ENCODE measurements around the gene ARHGEF16.

Gene ARHGEF16

DNA sequence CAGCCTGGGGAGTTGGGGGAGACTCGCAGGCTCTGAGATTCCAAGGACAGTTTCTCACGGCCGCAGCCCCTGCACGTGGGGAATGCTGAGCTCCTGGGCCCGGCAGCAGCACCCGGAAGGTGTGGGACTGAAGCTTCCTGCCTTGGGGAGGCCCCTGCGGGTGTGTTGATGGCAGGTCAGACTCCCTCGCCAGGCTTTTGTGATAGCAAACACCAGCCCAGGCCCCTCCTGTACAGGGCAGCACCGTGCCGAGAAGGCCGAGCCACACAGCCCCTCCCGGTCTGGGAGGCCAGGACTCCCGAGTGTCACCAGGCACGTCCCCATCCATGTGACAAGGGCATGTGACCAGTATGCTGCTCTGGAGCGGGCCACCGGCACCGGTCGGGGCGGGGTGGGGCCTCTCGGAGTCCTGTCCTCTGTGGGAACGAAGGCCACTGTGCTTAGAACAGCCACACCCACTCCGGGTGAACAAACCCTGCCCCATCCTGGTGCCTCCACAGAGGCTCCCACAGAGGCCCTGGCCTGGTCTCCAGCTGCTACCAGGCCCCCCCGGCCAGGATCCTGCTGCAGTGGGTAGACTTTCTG lies 31.1 kb upstream of the ARHGEF16 start:
- DNase-seq = no peak

DNA sequence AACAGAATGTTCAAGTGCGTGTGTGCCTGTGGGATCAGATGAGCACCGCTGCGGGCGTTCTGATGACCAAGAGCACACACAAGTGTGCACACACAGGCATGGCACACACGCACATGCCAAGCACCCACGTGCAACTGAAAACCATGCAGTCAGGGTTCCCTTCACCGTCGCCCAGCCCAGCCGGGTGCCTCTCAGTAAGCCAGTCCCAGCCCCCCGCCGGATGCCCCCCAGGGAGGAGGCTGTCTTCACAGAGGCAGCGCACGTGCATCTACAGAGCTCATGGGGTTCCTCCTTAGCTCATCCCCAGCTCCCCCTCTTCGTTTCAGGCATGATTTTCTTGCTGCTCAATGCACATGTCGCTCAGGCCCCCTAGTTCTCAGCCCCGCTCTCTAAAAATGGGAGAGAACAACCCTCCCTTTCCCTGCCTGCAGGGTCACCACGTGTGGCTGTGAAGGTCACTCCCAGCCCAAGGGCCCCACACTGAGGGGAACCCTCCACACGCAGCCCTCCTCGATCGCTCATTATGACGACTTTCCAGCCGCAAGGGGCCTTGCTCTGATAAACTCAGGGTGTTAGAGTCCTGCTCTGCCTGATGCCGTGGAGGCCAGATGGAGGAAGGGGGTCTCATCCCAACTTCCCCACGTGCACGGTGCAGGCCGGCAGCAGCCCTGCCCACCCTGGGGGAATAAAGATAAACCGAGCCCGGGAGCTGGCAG lies 30.4 kb upstream of the ARHGEF16 start:
- no peak for DNase-seq

DNA sequence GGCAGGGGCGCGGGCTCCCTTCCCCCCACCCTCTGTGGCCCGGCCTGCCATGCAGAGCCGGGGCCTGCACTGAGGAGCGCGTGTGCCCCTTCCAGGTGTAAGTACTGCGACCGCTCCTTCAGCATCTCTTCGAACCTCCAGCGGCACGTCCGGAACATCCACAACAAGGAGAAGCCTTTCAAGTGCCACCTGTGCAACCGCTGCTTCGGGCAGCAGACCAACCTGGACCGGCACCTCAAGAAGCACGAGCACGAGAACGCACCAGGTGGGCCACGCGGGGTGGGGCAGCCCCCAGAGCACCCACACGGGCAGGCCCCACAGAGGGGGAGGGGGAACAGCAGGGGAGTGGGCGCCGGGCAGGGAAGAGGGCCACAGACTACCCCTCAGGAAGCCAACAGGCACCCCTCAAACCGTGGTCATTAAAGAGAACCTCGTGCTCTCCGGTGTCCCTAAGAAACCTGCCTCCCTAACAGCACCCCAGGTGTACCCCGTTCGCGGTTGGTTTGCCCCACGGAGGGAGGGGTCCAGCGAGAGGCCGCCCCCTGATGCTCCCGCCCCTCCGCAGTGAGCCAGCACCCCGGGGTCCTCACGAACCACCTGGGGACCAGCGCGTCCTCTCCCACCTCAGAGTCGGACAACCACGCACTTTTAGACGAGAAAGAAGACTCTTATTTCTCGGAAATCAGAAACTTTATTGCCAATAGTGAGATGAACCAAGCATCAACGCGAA lies 28.8 kb upstream of the ARHGEF16 start:
- DNase-seq = no peak

DNA sequence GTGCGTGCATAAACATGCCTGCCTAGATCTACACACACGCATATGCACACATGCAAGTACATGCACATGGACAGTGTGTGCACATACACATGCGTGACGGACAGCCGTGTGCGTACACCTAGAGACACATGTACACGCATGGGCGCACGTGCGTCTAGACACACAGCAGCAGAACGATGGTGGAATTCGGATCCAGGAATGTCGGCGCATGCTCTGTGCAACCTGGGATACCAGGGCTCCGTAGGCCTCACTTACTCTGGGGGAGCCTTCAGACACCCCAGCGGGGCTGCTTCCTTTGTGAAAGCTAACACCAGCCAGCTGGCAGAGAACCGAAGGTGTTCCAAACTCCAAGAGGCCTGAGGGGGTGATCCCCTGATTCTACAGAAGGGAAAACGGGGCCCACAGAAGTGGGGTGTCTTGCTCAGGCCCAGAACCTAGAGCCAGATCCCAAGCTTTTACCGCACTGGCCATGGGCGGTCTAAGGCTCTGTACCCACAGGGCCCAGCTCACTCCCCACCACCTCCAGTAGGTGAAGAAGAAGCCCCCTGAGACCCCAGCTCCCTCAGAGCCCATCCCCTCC lies 27.4 kb upstream of the ARHGEF16 start:
- no peak for DNase-seq

DNA sequence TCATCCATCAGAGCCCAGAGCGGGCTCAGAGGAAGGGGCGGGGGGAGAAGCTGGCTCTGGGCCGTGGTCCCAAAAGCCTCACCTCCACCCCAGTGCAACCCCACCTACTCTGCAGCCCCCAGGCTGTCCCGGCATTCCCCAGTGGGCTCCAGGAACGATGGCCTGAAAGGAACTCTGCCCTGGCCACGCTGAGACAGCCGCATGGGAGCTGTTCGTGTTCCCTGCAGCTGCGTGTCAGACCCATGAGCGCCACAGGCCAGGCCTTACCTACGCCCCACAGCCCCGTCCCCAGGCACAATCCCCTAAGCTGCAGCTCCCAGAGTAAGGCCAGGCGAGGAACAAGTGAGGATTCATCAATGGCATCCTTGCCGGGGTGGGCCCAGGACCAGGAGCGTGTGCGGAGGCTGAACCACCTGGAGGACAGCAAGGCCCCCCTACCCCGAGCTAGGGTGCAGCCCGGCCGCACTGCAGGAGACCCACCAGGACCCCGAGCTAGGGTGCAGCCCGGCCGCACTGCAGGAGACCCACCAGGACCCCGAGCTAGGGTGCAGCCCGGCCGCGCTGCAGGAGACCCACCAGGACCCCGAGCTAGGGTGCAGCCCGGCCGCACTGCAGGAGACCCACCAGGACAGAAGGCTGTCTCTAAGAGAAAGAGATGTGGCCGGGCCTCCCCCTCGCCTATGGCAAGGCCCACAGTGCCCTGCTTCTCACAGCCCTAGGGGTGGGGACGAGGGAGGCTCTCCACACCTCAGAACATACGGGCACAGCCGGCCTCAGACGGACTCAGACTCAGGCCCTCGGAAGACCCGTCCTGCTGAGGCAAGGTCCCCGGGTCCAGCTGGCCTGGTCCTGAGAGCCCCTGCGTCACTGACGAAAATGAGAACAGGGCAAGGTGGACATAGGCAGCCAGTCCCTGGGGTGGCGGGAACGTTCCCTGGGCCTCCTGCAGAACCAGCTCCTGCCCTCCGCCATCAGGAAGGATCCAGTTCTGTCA lies 26.5 kb upstream of the ARHGEF16 start:
- no peak for DNase-seq

DNA sequence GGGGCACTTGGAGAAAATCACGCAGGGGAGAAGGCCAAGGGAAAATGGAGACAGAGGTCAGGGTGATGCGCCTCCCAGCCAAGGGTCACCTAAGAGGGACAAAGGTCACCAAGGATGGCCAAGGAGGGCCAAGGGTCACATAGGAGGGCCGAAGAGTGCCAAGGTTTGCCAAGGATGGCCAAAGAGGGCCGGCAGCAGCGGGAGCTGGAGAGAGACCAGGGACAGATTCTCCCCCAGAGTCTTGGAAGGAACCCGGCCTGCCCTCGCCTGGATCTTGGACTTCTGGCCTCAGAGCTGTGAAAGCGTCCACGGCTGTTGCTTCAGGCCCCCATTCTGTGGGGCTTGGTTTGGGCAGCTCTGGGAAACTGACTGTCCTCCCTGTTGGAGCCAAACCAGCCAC lies 25.6 kb upstream of the ARHGEF16 start:
- DNase-seq = no peak

DNA sequence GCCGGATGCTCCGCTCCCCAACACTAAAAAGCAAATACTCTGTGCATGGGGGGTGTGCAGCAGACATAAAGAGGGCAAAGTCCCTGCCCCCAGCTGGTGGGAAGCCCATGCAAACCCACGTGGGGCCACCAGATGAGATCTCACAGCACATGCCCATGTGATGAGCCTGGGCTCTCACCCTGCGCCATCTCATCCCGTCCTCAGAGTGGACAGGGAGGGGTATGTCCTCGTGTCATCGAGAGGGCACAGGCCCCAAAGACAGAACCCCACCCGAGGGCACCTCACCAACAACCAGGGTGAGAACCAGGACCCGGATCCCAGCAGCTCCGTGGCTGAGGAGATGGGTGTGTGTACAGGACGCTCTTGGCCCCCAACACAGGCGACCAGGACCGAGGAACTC lies 25.1 kb upstream of the ARHGEF16 start:
- DNase-seq = no peak

DNA sequence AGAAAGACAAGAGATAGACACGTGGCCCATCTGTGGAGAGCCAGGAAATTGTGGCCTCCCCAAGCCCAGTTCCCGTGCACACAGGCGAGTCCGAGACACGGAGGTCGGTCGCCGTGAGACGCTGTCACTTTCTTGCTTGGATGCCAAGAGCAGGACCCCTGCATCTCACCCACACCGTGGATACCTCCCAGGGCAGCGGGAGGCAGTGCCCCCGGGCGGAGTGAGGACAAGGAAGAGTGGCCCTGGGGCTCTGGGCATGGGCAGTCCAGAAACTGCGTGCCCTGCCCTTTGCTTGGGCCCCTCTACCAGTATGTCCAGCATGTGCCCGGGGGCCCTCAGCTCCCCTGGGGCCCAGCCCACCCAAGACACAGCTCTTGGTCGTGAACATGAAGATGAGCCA lies 24.7 kb upstream of the ARHGEF16 start:
- DNase-seq = no peak

DNA sequence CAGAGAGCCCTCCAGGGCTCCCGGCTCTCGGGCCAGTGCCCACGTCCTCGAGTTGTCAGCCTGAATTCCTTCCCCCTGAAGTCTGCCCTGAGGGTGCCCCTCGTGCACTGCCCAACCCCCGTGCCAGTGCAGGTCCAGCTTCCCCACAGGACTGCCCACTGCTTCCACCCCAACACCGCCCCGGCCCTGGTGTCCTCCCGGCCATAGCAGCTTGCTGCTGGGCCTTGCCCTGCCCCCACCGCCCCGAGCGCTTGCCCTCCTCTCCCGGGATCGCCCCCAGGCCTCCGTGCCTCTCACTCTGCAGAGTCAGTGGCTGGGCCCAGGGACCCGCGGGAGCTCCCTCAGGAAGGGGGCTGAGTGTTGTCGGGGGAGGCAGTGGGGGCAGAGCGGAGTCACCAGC lies 24.1 kb upstream of the ARHGEF16 start:
- no peak for DNase-seq

DNA sequence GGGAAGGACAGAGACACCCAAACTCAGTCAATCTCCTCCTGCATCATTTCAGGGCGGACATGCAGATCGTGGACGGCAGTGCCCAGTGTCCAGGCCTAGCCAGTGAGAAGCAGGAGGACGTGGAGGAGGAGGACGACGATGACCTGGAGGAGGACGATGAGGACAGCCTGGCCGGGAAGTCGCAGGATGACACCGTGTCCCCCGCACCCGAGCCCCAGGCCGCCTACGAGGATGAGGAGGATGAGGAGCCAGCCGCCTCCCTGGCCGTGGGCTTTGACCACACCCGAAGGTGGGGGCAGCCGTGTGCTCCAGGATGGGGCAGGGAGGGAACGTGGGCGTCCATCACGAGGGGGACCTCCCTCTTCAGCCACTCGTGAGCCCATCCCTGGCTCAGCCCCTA lies 23.6 kb upstream of the ARHGEF16 start:
- no peak for DNase-seq

DNA sequence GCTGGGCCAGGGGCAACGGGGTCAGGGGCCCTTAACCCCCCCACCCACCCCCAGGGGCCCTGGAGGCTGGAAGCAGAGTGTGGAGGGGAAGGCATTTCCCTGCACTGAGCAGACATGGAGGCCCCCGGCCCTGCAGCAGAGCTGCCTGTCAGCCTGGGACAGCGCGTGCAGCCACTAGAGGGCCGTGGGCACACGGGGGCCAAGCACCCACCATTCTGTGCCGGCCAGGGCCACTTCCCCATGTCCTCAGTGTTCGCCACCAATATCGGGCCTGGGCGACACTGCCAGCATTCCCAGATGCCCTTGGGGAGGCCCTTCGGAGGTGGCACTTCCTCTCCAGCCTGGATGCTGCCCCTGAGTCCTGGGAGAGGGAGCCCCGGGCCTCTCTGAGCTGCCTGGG lies 23.2 kb upstream of the ARHGEF16 start:
- DNase-seq = no peak

DNA sequence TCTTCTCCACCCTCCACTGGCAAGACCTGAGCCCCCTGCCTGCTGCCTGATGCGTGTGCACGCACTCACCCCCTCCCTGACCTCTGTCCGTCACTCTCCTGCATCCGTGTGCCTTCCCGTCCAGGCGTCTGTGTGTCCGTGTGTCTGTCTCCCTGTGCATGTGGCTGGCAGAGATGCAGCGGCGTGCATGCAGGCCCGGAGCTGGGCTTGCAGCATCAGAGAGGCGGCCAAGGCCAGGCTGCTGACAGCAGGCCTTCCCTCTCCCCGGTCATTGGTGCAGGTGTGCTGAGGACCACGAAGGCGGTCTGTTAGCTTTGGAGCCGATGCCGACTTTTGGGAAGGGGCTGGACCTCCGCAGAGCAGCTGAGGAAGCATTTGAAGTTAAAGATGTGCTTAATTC lies 22.8 kb upstream of the ARHGEF16 start:
- no peak for DNase-seq

DNA sequence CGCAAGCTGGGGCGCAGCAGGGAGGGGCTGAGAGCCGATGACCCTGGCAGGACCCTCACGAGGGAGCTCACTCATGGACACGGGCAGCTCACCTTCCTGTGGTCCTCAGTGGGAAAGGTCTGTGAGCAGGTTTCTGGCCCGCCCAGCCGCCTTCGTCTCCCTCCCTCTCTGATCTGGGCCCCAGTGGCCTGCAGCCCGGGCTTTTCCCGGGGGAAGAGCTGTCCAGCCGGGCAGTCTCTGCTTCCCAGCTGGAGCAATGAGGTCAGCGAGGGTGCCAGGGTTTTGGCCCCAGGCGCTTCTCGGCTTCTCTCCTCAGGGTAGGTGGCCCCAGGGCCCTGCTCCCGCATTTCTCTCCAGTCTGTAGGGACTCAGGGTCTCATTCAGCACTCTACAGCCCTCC lies 22.2 kb upstream of the ARHGEF16 start:
- DNase-seq = no peak

DNA sequence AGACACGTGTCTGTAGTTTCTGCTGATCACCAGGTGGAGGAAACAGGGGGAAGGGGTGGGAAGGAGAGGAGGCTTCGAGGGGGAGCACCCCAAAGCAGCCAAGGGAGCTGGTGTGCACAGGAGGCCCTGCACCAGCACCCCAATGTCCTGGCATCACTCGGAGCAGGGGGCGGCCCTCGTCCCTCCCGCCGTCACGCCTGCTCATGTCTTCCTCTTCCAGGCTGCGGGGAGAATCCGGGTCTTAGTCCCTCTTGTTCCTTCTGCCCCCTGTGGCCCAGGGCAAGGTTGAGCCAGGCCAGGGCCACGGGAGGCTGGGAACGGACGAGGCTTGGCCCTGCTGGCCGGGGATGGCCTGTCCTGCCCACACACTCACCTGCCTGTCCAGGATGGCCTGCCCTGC lies 21.4 kb upstream of the ARHGEF16 start:
- DNase-seq = no peak

DNA sequence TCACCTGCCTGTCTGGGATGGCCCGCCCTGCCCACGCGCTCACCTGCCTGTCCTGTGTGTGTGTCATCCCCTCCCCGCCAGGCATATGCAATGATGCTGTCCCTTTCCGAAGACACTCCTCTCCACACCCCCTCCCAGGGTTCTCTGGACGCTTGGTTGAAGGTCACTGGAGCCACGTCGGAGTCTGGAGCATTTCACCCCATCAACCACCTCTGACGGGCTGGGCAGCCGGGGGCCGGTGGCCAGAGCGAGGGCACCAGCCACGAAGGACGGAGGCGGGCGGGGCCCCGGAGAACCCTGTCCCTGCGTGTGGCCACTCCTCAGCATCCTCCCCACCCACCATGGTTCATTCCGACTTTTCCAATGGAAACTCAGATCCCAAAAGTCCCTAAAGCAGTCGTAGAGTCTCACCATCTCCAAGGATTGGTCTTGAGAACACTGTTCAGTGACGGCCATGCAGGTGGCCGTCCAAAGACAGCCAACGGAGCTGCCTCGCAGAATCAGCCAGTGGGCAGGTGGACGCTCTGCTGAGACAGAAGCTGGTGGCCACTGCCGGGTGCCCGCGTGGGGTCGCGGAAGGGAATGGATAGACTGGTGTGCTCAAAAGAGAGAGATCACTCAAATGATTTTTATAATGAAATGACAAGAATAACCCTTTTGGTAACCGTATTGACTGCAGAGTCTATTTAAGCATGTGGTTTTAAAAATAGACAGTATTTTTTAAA lies 20.7 kb upstream of the ARHGEF16 start:
- no peak for DNase-seq

DNA sequence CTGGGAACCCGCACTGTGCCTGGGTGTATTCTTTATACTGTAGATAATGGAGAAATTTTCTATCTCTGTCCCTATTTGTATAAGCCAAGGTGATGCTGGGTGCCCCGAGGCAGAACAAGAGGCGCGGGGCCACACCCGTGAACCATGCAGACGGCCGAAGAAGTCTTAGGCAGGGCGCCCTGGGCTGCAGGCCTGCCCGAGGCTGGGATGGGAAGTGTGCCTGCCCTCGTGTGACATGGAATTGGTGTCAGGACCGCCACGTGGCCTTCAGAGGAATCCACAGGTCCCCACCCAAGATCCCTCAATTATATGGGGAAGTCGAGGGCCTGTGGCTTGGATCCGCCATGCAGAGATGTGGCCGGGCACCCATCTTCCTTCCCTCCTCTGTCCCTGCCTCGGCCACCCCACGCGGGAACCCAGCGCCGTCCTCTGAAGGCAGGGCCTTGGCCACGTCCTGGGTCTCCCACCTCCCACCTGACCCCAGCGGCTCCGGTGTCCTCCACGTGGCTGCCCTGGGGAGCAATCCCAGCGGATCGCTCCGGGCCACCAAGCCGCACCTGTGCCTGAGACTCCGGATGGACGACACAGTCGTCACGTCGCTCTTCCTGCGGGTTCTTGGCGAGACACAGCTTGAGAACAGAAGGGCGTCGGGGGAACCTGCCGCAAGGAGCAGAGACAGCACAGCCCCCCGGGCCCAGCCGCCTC lies 19.9 kb upstream of the ARHGEF16 start:
- DNase-seq = no peak

DNA sequence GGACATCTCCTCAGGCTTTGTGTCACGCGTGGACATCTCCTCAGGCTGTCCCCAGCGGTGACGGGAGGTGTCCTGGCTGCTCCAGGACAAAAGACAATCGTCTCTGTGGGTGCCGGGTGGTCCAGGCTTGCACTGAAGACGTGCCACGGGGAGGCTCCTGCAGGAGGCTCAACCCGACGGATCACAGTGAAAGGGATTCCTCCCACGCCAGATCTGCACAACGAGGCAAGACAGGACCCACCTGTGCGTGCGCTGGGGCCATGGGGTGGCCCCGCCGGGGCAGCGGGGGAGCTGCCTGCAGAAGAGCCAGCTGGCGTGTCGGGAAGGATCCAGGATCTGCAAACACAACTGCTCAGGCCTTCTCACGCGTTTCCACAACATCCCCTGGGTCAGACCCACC lies 18.8 kb upstream of the ARHGEF16 start:
- no peak for DNase-seq

DNA sequence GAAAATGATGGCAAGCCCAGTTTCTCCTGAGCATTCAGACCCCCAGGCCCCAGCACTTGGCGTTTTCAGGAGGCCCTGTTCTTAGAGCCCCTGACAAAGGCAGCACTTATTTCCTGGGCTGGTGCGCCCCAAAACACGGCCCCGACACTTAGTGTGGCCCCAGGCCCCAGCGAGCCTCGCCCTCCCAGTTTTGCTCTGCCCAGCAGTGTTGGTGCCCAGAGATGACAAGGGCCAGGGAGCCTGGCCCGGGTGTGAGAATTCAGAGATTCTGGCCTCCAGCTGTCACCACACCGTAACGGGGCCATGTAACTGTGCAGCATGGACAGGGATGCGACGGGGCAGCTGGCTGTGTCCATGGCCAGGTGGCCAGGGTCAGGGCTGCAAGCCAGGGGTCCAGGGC lies 18.0 kb upstream of the ARHGEF16 start:
- DNase-seq = no peak

DNA sequence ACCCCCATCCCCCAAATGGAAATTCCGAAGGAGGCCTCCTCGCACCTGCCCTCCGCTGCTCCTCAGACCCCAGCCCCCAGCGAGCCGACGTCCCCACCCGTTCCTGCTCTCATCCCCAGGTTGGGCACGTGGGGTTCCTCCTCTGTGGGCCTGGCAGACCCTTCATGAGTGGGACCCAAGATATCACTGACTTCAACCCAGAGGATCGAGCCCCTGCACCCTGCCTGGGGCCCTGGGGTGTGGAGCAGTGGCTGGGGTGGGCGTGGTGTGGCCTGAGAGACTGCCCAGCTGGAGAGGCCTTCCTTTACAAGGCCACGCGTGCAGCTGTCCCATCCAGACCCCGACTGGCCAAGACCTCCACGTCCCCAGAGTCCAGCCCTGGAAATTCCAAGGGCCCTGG lies 17.6 kb upstream of the ARHGEF16 start:
- no peak for DNase-seq

DNA sequence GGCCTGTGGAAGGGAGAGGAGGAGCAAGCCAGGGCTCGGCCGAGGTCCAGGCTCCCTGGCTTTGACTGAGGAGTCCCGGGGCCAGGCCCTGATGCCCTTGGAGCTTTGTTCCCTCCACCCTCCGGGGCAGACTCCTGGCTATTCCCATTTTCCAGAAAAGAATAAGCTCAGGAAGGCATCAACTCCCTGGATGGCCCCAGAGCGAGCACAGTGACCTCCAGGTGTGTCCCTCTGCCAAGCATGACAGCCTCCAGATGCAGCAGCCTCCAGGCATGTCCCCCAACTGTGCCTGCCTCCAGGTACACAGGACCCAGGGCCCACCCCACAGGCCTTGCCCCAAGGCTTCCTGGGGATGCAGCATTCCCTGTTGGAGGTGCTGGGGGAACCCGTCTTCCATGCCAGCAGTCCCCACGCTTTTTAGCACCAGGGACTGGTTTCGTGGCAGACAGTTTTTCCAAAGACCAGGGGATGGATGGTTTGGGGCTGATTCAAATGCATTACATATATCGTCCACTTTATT lies 15.7 kb upstream of the ARHGEF16 start:
- no peak for DNase-seq

All from NCI-H187 (cell line).